GM12878 (cell line): ENCODE results near the gene ARMC9.

Source experiments
- CREM ChIP-seq: IDR thresholded peaks from 2 replicates; pipeline ENCODE4 v1.6.1; 2014; ENCODE audit warnings: antibody characterized with exemption, low read depth
- EED ChIP-seq: sonication (generic); IDR thresholded peaks from 2 replicates; pipeline ENCODE4 v1.6.1; 2016; ENCODE audit warnings: antibody characterized with exemption, low read depth
- EP300 ChIP-seq, 2 experiments: fragments of 150-350 bp in 1 of 2; IDR thresholded peaks; 2 replicates each; pipeline ENCODE4 v1.6.1; 2011 to 2012; ENCODE audit warnings: low read depth in 2 of 2, low read length in 2 of 2, borderline replicate concordance in 1 of 2, improper control_type of control experiment in 1 of 2, inconsistent platforms in 1 of 2; ENCODE audit not compliant: control insufficient read depth in 1 of 2
- EZH2 ChIP-seq: IDR thresholded peaks from 2 replicates; pipeline ENCODE4 v1.6.1; 2012; ENCODE audit warnings: low read depth, mild to moderate bottlenecking, control low read depth, inconsistent platforms, low read length, borderline replicate concordance; ENCODE audit not compliant: control insufficient read depth
- POLR2A ChIP-seq: IDR thresholded peaks from 2 replicates; pipeline ENCODE4 v1.6.1; 2011; ENCODE audit warnings: low read depth, mild to moderate bottlenecking, low read length
- RAD21 ChIP-seq: IDR thresholded peaks from 2 replicates; pipeline ENCODE4 v1.6.1; 2011; ENCODE audit warnings: mild to moderate bottlenecking, low read depth, low read length, moderate library complexity; ENCODE audit not compliant: insufficient read depth
- TBL1XR1 ChIP-seq: IDR thresholded peaks from 2 replicates; pipeline ENCODE4 v1.6.1; 2012; ENCODE audit warnings: low read depth, low read length, improper control_type of control experiment
- ZNF24 ChIP-seq: fragments of 450-650 bp; IDR thresholded peaks from 2 replicates; pipeline ENCODE4 v1.6.1; 2017; ENCODE audit warnings: antibody characterized with exemption, mild to moderate bottlenecking
- TF ChIP-seq, protein P1 (sequence below), 3 experiments: IDR thresholded peaks in 2 of 3; conservative IDR thresholded peaks in 1 of 3; 2 replicates each; pipeline ENCODE4 v1.5.1; 2011; ENCODE audit warnings: low read depth in 3 of 3, low read length in 3 of 3, mild to moderate bottlenecking in 3 of 3, control low read depth in 2 of 3, moderate library complexity in 2 of 3, inconsistent platforms in 1 of 3, mixed read lengths in 1 of 3; ENCODE audit not compliant: control insufficient read depth in 2 of 3, insufficient read depth in 1 of 3; ENCODE audit errors: extremely low read depth in 1 of 3
- TF ChIP-seq, protein P2 (sequence below): fragments of 150-350 bp; IDR thresholded peaks from 2 replicates; pipeline ENCODE4 v1.6.1; 2016; ENCODE audit warnings: low read depth, low read length
- TF ChIP-seq, protein P3 (sequence below): fragments of 450-650 bp; IDR thresholded peaks from 2 replicates; pipeline ENCODE4 v1.6.1; 2016; ENCODE audit warnings: mild to moderate bottlenecking
- TF ChIP-seq, protein P4 (sequence below): IDR thresholded peaks from 2 replicates; pipeline ENCODE4 v1.6.1; 2012; ENCODE audit warnings: mild to moderate bottlenecking, low read depth, low read length
- TF ChIP-seq, protein P5 (sequence below): IDR thresholded peaks from 2 replicates; pipeline ENCODE4 v1.6.1; 2011; ENCODE audit warnings: mild to moderate bottlenecking, low read depth, low read length, moderate library complexity; ENCODE audit not compliant: insufficient replicate concordance
- TF ChIP-seq, protein P6 (sequence below): fragments of 450-650 bp; IDR thresholded peaks from 2 replicates; pipeline ENCODE4 v1.6.1; 2017; ENCODE audit warnings: mild to moderate bottlenecking, moderate library complexity

DNA sequence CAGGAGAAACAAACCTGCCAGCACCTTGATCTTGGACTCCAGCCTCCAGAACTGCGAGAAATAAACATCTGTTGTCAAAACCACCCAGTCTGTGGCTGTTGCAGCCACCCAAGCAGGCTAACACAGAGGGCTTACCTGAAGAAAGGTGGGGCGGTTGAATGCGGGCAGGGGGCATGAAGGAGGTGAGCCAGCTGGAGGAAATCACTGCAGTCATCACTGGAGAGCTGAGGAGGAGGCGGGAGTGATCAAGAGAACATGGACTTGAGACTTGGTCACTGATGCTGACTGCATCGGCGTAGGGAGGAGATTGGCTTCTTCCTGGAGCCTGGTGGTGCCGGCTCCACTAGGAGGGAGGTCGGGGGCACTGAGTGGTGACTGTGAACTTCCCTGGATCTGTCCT lies 14.6 kb upstream of the ARMC9 start:
- TF ChIP-seq, protein P1, sequence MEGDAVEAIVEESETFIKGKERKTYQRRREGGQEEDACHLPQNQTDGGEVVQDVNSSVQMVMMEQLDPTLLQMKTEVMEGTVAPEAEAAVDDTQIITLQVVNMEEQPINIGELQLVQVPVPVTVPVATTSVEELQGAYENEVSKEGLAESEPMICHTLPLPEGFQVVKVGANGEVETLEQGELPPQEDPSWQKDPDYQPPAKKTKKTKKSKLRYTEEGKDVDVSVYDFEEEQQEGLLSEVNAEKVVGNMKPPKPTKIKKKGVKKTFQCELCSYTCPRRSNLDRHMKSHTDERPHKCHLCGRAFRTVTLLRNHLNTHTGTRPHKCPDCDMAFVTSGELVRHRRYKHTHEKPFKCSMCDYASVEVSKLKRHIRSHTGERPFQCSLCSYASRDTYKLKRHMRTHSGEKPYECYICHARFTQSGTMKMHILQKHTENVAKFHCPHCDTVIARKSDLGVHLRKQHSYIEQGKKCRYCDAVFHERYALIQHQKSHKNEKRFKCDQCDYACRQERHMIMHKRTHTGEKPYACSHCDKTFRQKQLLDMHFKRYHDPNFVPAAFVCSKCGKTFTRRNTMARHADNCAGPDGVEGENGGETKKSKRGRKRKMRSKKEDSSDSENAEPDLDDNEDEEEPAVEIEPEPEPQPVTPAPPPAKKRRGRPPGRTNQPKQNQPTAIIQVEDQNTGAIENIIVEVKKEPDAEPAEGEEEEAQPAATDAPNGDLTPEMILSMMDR (IDR thresholded peaks at IDR 0.05 in 2 of 3, conservative IDR thresholded peaks at IDR 0.05 in 1 of 3; ENCODE audit: control insufficient read depth in 2 of 3, extremely low read depth in 1 of 3, insufficient read depth in 1 of 3, low read depth in 3 of 3, low read length in 3 of 3) = no peak
- TF ChIP-seq, protein P2, sequence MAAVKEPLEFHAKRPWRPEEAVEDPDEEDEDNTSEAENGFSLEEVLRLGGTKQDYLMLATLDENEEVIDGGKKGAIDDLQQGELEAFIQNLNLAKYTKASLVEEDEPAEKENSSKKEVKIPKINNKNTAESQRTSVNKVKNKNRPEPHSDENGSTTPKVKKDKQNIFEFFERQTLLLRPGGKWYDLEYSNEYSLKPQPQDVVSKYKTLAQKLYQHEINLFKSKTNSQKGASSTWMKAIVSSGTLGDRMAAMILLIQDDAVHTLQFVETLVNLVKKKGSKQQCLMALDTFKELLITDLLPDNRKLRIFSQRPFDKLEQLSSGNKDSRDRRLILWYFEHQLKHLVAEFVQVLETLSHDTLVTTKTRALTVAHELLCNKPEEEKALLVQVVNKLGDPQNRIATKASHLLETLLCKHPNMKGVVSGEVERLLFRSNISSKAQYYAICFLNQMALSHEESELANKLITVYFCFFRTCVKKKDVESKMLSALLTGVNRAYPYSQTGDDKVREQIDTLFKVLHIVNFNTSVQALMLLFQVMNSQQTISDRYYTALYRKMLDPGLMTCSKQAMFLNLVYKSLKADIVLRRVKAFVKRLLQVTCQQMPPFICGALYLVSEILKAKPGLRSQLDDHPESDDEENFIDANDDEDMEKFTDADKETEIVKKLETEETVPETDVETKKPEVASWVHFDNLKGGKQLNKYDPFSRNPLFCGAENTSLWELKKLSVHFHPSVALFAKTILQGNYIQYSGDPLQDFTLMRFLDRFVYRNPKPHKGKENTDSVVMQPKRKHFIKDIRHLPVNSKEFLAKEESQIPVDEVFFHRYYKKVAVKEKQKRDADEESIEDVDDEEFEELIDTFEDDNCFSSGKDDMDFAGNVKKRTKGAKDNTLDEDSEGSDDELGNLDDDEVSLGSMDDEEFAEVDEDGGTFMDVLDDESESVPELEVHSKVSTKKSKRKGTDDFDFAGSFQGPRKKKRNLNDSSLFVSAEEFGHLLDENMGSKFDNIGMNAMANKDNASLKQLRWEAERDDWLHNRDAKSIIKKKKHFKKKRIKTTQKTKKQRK = no peak
- no peak for TF ChIP-seq CREM
- TF ChIP-seq TBL1XR1 = no peak
- no peak for TF ChIP-seq ZNF24
- TF ChIP-seq EP300 (IDR thresholded peaks at IDR 0.05; ENCODE audit: borderline replicate concordance in 1 of 2, control insufficient read depth in 1 of 2, low read depth in 2 of 2, low read length in 2 of 2) = no peak
- TF ChIP-seq, protein P3, sequence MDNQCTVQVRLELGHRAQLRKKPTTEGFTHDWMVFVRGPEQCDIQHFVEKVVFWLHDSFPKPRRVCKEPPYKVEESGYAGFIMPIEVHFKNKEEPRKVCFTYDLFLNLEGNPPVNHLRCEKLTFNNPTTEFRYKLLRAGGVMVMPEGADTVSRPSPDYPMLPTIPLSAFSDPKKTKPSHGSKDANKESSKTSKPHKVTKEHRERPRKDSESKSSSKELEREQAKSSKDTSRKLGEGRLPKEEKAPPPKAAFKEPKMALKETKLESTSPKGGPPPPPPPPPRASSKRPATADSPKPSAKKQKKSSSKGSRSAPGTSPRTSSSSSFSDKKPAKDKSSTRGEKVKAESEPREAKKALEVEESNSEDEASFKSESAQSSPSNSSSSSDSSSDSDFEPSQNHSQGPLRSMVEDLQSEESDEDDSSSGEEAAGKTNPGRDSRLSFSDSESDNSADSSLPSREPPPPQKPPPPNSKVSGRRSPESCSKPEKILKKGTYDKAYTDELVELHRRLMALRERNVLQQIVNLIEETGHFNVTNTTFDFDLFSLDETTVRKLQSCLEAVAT = no peak
- TF ChIP-seq RAD21 = no peak
- no peak for TF ChIP-seq EED
- TF ChIP-seq, protein P4, sequence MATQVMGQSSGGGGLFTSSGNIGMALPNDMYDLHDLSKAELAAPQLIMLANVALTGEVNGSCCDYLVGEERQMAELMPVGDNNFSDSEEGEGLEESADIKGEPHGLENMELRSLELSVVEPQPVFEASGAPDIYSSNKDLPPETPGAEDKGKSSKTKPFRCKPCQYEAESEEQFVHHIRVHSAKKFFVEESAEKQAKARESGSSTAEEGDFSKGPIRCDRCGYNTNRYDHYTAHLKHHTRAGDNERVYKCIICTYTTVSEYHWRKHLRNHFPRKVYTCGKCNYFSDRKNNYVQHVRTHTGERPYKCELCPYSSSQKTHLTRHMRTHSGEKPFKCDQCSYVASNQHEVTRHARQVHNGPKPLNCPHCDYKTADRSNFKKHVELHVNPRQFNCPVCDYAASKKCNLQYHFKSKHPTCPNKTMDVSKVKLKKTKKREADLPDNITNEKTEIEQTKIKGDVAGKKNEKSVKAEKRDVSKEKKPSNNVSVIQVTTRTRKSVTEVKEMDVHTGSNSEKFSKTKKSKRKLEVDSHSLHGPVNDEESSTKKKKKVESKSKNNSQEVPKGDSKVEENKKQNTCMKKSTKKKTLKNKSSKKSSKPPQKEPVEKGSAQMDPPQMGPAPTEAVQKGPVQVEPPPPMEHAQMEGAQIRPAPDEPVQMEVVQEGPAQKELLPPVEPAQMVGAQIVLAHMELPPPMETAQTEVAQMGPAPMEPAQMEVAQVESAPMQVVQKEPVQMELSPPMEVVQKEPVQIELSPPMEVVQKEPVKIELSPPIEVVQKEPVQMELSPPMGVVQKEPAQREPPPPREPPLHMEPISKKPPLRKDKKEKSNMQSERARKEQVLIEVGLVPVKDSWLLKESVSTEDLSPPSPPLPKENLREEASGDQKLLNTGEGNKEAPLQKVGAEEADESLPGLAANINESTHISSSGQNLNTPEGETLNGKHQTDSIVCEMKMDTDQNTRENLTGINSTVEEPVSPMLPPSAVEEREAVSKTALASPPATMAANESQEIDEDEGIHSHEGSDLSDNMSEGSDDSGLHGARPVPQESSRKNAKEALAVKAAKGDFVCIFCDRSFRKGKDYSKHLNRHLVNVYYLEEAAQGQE = no peak
- TF ChIP-seq, protein P5, sequence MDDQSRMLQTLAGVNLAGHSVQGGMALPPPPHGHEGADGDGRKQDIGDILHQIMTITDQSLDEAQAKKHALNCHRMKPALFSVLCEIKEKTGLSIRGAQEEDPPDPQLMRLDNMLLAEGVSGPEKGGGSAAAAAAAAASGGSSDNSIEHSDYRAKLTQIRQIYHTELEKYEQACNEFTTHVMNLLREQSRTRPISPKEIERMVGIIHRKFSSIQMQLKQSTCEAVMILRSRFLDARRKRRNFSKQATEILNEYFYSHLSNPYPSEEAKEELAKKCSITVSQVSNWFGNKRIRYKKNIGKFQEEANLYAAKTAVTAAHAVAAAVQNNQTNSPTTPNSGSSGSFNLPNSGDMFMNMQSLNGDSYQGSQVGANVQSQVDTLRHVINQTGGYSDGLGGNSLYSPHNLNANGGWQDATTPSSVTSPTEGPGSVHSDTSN = no peak
- TF ChIP-seq POLR2A = no peak
- TF ChIP-seq, protein P6, sequence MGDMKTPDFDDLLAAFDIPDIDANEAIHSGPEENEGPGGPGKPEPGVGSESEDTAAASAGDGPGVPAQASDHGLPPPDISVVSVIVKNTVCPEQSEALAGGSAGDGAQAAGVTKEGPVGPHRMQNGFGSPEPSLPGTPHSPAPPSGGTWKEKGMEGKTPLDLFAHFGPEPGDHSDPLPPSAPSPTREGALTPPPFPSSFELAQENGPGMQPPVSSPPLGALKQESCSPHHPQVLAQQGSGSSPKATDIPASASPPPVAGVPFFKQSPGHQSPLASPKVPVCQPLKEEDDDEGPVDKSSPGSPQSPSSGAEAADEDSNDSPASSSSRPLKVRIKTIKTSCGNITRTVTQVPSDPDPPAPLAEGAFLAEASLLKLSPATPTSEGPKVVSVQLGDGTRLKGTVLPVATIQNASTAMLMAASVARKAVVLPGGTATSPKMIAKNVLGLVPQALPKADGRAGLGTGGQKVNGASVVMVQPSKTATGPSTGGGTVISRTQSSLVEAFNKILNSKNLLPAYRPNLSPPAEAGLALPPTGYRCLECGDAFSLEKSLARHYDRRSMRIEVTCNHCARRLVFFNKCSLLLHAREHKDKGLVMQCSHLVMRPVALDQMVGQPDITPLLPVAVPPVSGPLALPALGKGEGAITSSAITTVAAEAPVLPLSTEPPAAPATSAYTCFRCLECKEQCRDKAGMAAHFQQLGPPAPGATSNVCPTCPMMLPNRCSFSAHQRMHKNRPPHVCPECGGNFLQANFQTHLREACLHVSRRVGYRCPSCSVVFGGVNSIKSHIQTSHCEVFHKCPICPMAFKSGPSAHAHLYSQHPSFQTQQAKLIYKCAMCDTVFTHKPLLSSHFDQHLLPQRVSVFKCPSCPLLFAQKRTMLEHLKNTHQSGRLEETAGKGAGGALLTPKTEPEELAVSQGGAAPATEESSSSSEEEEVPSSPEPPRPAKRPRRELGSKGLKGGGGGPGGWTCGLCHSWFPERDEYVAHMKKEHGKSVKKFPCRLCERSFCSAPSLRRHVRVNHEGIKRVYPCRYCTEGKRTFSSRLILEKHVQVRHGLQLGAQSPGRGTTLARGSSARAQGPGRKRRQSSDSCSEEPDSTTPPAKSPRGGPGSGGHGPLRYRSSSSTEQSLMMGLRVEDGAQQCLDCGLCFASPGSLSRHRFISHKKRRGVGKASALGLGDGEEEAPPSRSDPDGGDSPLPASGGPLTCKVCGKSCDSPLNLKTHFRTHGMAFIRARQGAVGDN = no peak
- TF ChIP-seq EZH2 = no peak
